T47D (cell line): ENCODE data around the gene VPS29.
"Not testable (repeated sequence)": the region's sequence is repeated elsewhere in the genome, so short reads cannot be mapped to it uniquely, and the experiment has no call there.

Experiments
- DNase-seq, 2 experiments: peaks; one replicate each; pipeline versions ENCODE4 v3.0.0 to v3.0.0-alpha.2; 2011 to 2012; ENCODE audit warnings: low read depth in 1 of 2, low spot score in 1 of 2
- JUND ChIP-seq: IDR thresholded peaks from 2 replicates; pipeline ENCODE4 v1.6.1; 2012; ENCODE audit warnings: low read depth
- in situ Hi-C: cut with HindIII; loops from 2 replicates; pipeline ENCODE4 v1.10.0; 2016; ENCODE audit warnings: low sequenced_read_pairs, low pct_unique_long_range_greater_than_20kb

The VPS29 gene

GRCh38 chr12:110501752-110502738 is at the start of gene VPS29, which contains the start of gene RAD9B:
VPS29 (minus strand) TSS chr12:110502111; CDS start chr12:110502051, 60 bp downstream.
RAD9B (plus strand) TSS chr12:110502331; CDS start chr12:110502338, 7 bp downstream.
- in situ Hi-C loops = no loop called here
- DNase-seq = peak; percentile 86 to 99
- no peak for TF ChIP-seq JUND

GRCh38 chr12:110550981-110551380 is 49.1 kb upstream of the VPS29 start:
- in situ Hi-C loops = no loop called here

GRCh38 chr12:110549716-110550115 is 47.8 kb upstream of the VPS29 start:
- no peak for DNase-seq
- no peak for TF ChIP-seq JUND
- in situ Hi-C loops = no loop called here

More at GRCh38 chr12:110550981-110551380, 49.1 kb upstream of the VPS29 start:
- TF ChIP-seq JUND = no peak
- DNase-seq = no peak

- DNase-seq = no peak
- in situ Hi-C loops = no loop called here
- no peak for TF ChIP-seq JUND
Observed at GRCh38 chr12:110548678-110549077, 46.8 kb upstream of the VPS29 start.

- DNase-seq = no peak
- in situ Hi-C loops = no loop called here
- no peak for TF ChIP-seq JUND
Observed at GRCh38 chr12:110547090-110547489, 45.2 kb upstream of the VPS29 start.

- DNase-seq = peak in 1 of 2 experiments; percentile 26
- no peak for TF ChIP-seq JUND
- in situ Hi-C loops = no loop called here
Observed at GRCh38 chr12:110546339-110546738, 44.4 kb upstream of the VPS29 start.

- in situ Hi-C loops = no loop called here
- DNase-seq = no peak
- no peak for TF ChIP-seq JUND
Observed at GRCh38 chr12:110545812-110546211, 43.9 kb upstream of the VPS29 start.

GRCh38 chr12:110545259-110545658 is 43.3 kb upstream of the VPS29 start:
- in situ Hi-C loops, DNase-seq: not testable (repeated sequence)

- TF ChIP-seq JUND = no peak
- no peak for DNase-seq
- in situ Hi-C loops = no loop called here
Observed at GRCh38 chr12:110543965-110544364, 42.1 kb upstream of the VPS29 start.

- peak in 1 of 2 experiments; percentile 32 for DNase-seq
- in situ Hi-C loops = no loop called here
Observed at GRCh38 chr12:110543252-110543959, 41.5 kb upstream of the VPS29 start.

GRCh38 chr12:110540048-110540447 is 38.1 kb upstream of the VPS29 start:
- in situ Hi-C loops = no loop called here
- no peak for TF ChIP-seq JUND
- DNase-seq = no peak

More at GRCh38 chr12:110543252-110543959, 41.5 kb upstream of the VPS29 start:
- no peak for TF ChIP-seq JUND

- in situ Hi-C loops = no loop called here
- TF ChIP-seq JUND = no peak
- DNase-seq = no peak
Observed at GRCh38 chr12:110538869-110539622, 37.1 kb upstream of the VPS29 start.
